Adrenal gland (tissue), 12 donors: ENCODE measurements around the gene SDK2. TPM values are rescaled to one million over a fixed set of nuclear protein-coding genes. Genes with fewer than 3 reads are reported as not detected.

ENCODE experiments used
- DNase-seq, 7 donors: peaks; one replicate each; pipeline ENCODE4 v3.0.0-alpha.2; 2019 to 2020
- H3K27ac ChIP-seq, 5 donors: fragments of 200-600 bp; sonication (generic) in 4 of 5; 1 replicate in 3 of 5; 2 replicates in 2 of 5; pipeline versions ENCODE4 v1.5.1 to v1.8.0; 2016 to 2020; ENCODE audit warnings: mild to moderate bottlenecking in 1 of 5
- H3K27me3 ChIP-seq: fragments of 200-600 bp; 2 replicates; pipeline ENCODE4 v1.8.0; 2021
- H3K36me3 ChIP-seq, 2 donors: fragments of 200-600 bp; replicated peaks in 1 of 2; 1 replicate in 1 of 2; 2 replicates in 1 of 2; pipeline versions ENCODE4 v1.5.1 to v1.8.0; 2018 to 2022
- H3K4me1 ChIP-seq, 2 donors: fragments of 200-600 bp; replicated peaks in 1 of 2; 1 replicate in 1 of 2; 2 replicates in 1 of 2; pipeline versions ENCODE4 v1.5.1 to v1.8.0; 2018 to 2021
- H3K4me3 ChIP-seq, 4 donors: fragments of 200-600 bp; sonication (generic) in 3 of 4; one replicate each; pipeline ENCODE4 v1.5.1; 2016 to 2018
- H3K9me3 ChIP-seq, 3 donors: fragments of 200-600 bp; sonication (generic) in 1 of 3; replicated peaks in 1 of 3; 1 replicate in 2 of 3; 2 replicates in 1 of 3; pipeline versions ENCODE4 v1.5.1 to v1.8.0; 2016 to 2021
- CTCF ChIP-seq, 6 experiments: fragments of 450-650 bp in 4 of 6; fragments of 200-600 bp in 2 of 6; sonication (generic) in 1 of 6; IDR thresholded peaks; 1 replicate in 5 of 6; 2 replicates in 1 of 6; pipeline versions ENCODE4 v1.5.1 to v1.8.0; 2016 to 2021; ENCODE audit warnings: antibody characterized with exemption in 6 of 6, mild to moderate bottlenecking in 2 of 6, moderate library complexity in 1 of 6
- POLR2A ChIP-seq, 2 donors: fragments of 450-650 bp; IDR thresholded peaks; one replicate each; pipeline ENCODE4 v1.6.1; 2017; ENCODE audit warnings: antibody characterized with exemption in 2 of 2, mild to moderate bottlenecking in 2 of 2, moderate library complexity in 1 of 2
- WGBS, 4 donors: extraction: QIAGEN DNeasy Blood & Tissue Kit in 2 of 4; methylation state at CpG; one replicate each; pipeline versions ENCODE4 v1.1.5 to v1.1.7; 2013 to 2017; 5-methylcytosine and 5-hydroxymethylcytosine counted together
- intact Hi-C, 2 donors: fragments of 100-400 bp; cut with DNase I; formaldehyde crosslinking; loops; one replicate each; pipeline versions ENCODE4 v1.14.1 to v1.15.0; 2022 to 2023
- polyA plus RNA-seq, 3 donors: library from polyadenylated mRNA; stranded (reverse); fragments of 200-250 nt in 2 of 3; fragments of 350-450 nt in 1 of 3; fragmentation: Illumina TruSeq in 1 of 3; extraction: RNeasy Lipid Tissue Mini Kit (QIAGEN cat#74804) in 1 of 3; gene quantifications; one replicate each; pipeline ENCODE4 v1.2.3, GENCODE V29; 2013 to 2014
- total RNA-seq, 9 donors: library from RNA; depleted of rRNA in 4 of 9; stranded (reverse); fragments of >200 nt in 4 of 9; fragments of 120-200 nt in 1 of 9; fragmentation: NEBNext Ultra II Directional in 1 of 9; extraction: Animal tissue kit (Norgen Biotek cat#: 25700) in 1 of 9; gene quantifications; one replicate each; pipeline versions ENCODE4 v1.1.0 to v1.2.4, GENCODE V29; 2013 to 2023
- donor health status: healthy with polysubstance abuse.
- donor health status: Bipolar disorder and iron deficiency.
- donor health status: DM: yes; HTN: yes; CAD: no.
- donor health status: DM: no; HTN: no; CAD: no.
- donor health status: DM: no; HTN: no; CAD: no.
- donor health status: DM: yes; HTN: yes; CAD: no.

Gene SDK2
- total and polyA plus RNA-seq, 12 donors, result 0.27 to 2.1 (median 0.84) TPM

GRCh38 chr17:73433501-73433900 is 210.7 kb downstream of the SDK2 start:
- intact Hi-C loops, result loop anchor here (5.0 to 10.0 kb wide), 4 partner anchors 279 to 744 kb away; no protein-coding TSS in a partner anchor
- no peak for DNase-seq
- Histone ChIP-seq H3K4me1 (no peaks in the 10 kb centered on the region), H3K4me3 (no peak overlapping the region), H3K36me3 (no peaks in the 10 kb centered on the region), H3K9me3 (no peaks in the 10 kb centered on the region), H3K27me3 (no peaks in the 10 kb centered on the region), H3K27ac (no peak overlapping the region)
- TF ChIP-seq CTCF (IDR thresholded peaks at IDR 0.05) (no peak), POLR2A (IDR thresholded peaks at IDR 0.05) (no peak)
- 74 to 94% (median 88%) methylated on average over 5 to 11 of the region's 11 CpGs for WGBS, 4 donors

GRCh38 chr17:73432624-73433190 is 211.5 kb downstream of the SDK2 start:
- TF ChIP-seq CTCF (IDR thresholded peaks at IDR 0.05) (no peak), POLR2A (IDR thresholded peaks at IDR 0.05) (no peak)
- 79 to 87% (median 82%) methylated on average over 9 of the region's 9 CpGs for WGBS, 4 donors

GRCh38 chr17:73431401-73432205 is 212.6 kb downstream of the SDK2 start:
- WGBS, 4 donors, result 74 to 85% (median 81%) methylated on average over 19 to 26 of the region's 26 CpGs
- intact Hi-C loops, result loop anchor here (5.0 to 10.0 kb wide), 4 partner anchors 281 to 746 kb away; no protein-coding TSS in a partner anchor
- Histone ChIP-seq H3K4me3 (no peak overlapping the region), H3K36me3 (no peaks in the 10 kb centered on the region), H3K27ac (no peak overlapping the region), H3K4me1 (no peaks in the 10 kb centered on the region), H3K27me3 (no peaks in the 10 kb centered on the region), H3K9me3 (no peaks in the 10 kb centered on the region)
- DNase-seq, result no peak
- TF ChIP-seq CTCF (IDR thresholded peaks at IDR 0.05), result no peak
- no peak for TF ChIP-seq POLR2A (IDR thresholded peaks at IDR 0.05)

More at GRCh38 chr17:73432624-73433190, 211.5 kb downstream of the SDK2 start:
- intact Hi-C loops, result loop anchor here (5.0 to 10.0 kb wide), 4 partner anchors 280 to 745 kb away; no protein-coding TSS in a partner anchor
- no peak for DNase-seq
- Histone ChIP-seq H3K27ac (no peak overlapping the region), H3K4me1 (no peaks in the 10 kb centered on the region), H3K36me3 (no peaks in the 10 kb centered on the region), H3K4me3 (no peak overlapping the region), H3K27me3 (no peaks in the 10 kb centered on the region), H3K9me3 (no peaks in the 10 kb centered on the region)

- Histone ChIP-seq H3K4me3 (no peak overlapping the region), H3K4me1 (no peaks in the 10 kb centered on the region), H3K9me3 (no peaks in the 10 kb centered on the region), H3K36me3 (no peaks in the 10 kb centered on the region), H3K27ac (no peak overlapping the region), H3K27me3 (no peaks in the 10 kb centered on the region)
- TF ChIP-seq POLR2A (IDR thresholded peaks at IDR 0.05) (no peak), CTCF (IDR thresholded peaks at IDR 0.05) (no peak)
- DNase-seq, result peak in 4 of 7 donors; percentile 10 to 35 (median 24)
- 33 to 47% (median 37%) methylated on average over 8 of the region's 8 CpGs for WGBS, 4 donors
- intact Hi-C loops, result loop anchor here (5.0 to 10.0 kb wide), 4 partner anchors 281 to 746 kb away; no protein-coding TSS in a partner anchor
Measured at GRCh38 chr17:73430848-73431247, 213.4 kb downstream of the SDK2 start.
